NCI-H510A (cell line): ENCODE data around the gene CLHC1.
"Not testable (repeated sequence)": the region's sequence is repeated elsewhere in the genome, so short reads cannot be mapped to it uniquely, and the experiment has no call there.

Experiments used
- DNase-seq: peaks from one replicate; lab custom pipeline; 2025; lab: John Stamatoyannopoulos, UW

CLHC1 gene

GRCh38 chr2:55232863-55233657, 967 bp upstream of the CLHC1 start:
- DNase-seq, result no peak

- DNase-seq, result no peak
These were observed 478 bp downstream of the CLHC1 start for GRCh38 chr2:55231546-55232083.

GRCh38 chr2:55230551-55230950, 1.5 kb downstream of the CLHC1 start:
- DNase-seq, result no peak

GRCh38 chr2:55229221-55229620, 2.9 kb downstream of the CLHC1 start:
- DNase-seq, result no peak

GRCh38 chr2:55228226-55228563, 3.9 kb downstream of the CLHC1 start:
- no peak for DNase-seq

- not testable (repeated sequence) for DNase-seq
These were observed 4.5 kb downstream of the CLHC1 start for GRCh38 chr2:55227437-55228225.

- no peak for DNase-seq
These were observed 6.5 kb downstream of the CLHC1 start for GRCh38 chr2:55225481-55226020.

- DNase-seq, result no peak
These were observed 7.3 kb downstream of the CLHC1 start for GRCh38 chr2:55224761-55225261.

GRCh38 chr2:55223958-55224760, 7.9 kb downstream of the CLHC1 start:
- DNase-seq, result no peak

- no peak for DNase-seq
These were observed 18.3 kb downstream of the CLHC1 start for GRCh38 chr2:55213822-55214221.

GRCh38 chr2:55204950-55205349, 27.1 kb downstream of the CLHC1 start:
- DNase-seq, result no peak

GRCh38 chr2:55204536-55204935, 27.6 kb downstream of the CLHC1 start:
- DNase-seq, result no peak

- no peak for DNase-seq
These were observed 31.7 kb downstream of the CLHC1 start for GRCh38 chr2:55200416-55200815.

- no peak for DNase-seq
These were observed 35.6 kb downstream of the CLHC1 start for GRCh38 chr2:55196526-55196925.

GRCh38 chr2:55191888-55192287, 40.2 kb downstream of the CLHC1 start:
- DNase-seq, result not testable (repeated sequence)

- DNase-seq, result not testable (repeated sequence)
These were observed 45.3 kb downstream of the CLHC1 start for GRCh38 chr2:55186837-55187236.

- no peak for DNase-seq
These were observed 51.7 kb downstream of the CLHC1 start for GRCh38 chr2:55180374-55180773.

GRCh38 chr2:55176094-55176415, 56.0 kb downstream of the CLHC1 start:
- DNase-seq, result no peak

GRCh38 chr2:55175254-55176093, 56.6 kb downstream of the CLHC1 start:
- peak; percentile 46 for DNase-seq

- no peak for DNase-seq
These were observed 58.5 kb downstream of the CLHC1 start for GRCh38 chr2:55173438-55174054.

- DNase-seq, result no peak
These were observed 62.2 kb downstream of the CLHC1 start for GRCh38 chr2:55169915-55170314.
